Karpas-422 (cell line): ENCODE results near the gene GRB10. TPM values are rescaled to one million over a fixed set of nuclear protein-coding genes. Genes with fewer than 3 reads are reported as not detected.

Experiments
- DNase-seq: peaks from one replicate; pipeline ENCODE4 v3.0.0-alpha.2; 2015
- H2AFZ ChIP-seq: fragments of 200-600 bp; sonication (generic); 2 replicates; pipeline ENCODE4 v1.6.1; 2014; ENCODE audit warnings: antibody characterized with exemption, low read length, mixed read lengths
- H3K27ac ChIP-seq: fragments of 200-600 bp; sonication (generic); 2 replicates; pipeline ENCODE4 v1.5.1; 2014; ENCODE audit warnings: mild to moderate bottlenecking, low read length, moderate library complexity
- H3K27me3 ChIP-seq: fragments of 200-600 bp; sonication (generic); 2 replicates; pipeline ENCODE4 v1.6.1; 2014; ENCODE audit warnings: low read length, mixed read lengths
- H3K36me3 ChIP-seq: fragments of 200-600 bp; sonication (generic); 2 replicates; pipeline ENCODE4 v1.6.1; 2014; ENCODE audit warnings: low read length, mixed read lengths; ENCODE audit not compliant: insufficient read depth
- H3K4me1 ChIP-seq: fragments of 200-600 bp; sonication (generic); 2 replicates; pipeline ENCODE4 v1.6.1; 2014; ENCODE audit warnings: mild to moderate bottlenecking, low read length, mixed read lengths
- H3K4me2 ChIP-seq: fragments of 200-600 bp; sonication (generic); 2 replicates; pipeline ENCODE4 v1.6.1; 2014; ENCODE audit warnings: low read length, low read depth, mild to moderate bottlenecking; ENCODE audit not compliant: poor library complexity, severe bottlenecking
- H3K4me3 ChIP-seq: fragments of 200-600 bp; sonication (generic); 2 replicates; pipeline ENCODE4 v1.5.1; 2014; ENCODE audit warnings: mild to moderate bottlenecking, antibody characterized with exemption, low read length, mixed read lengths
- H3K79me2 ChIP-seq: fragments of 200-600 bp; sonication (generic); 2 replicates; pipeline ENCODE4 v1.6.1; 2014; ENCODE audit warnings: mild to moderate bottlenecking, low read length, mixed read lengths
- H3K9ac ChIP-seq: fragments of 200-600 bp; sonication (generic); 2 replicates; pipeline ENCODE4 v1.6.0; 2014; ENCODE audit warnings: low read length
- H3K9me2 ChIP-seq: fragments of 200-600 bp; sonication (generic), shearing (Covaris generic); replicated peaks from 2 replicates; pipeline ENCODE4 v1.6.0; 2014; ENCODE audit warnings: mild to moderate bottlenecking, low read length, moderate library complexity; ENCODE audit not compliant: insufficient read depth
- H3K9me3 ChIP-seq: fragments of 300-700, 200-600 bp; sonication (generic); 2 replicates; pipeline ENCODE4 v1.6.1; 2014; ENCODE audit warnings: low read length, mixed read lengths
- H4K20me1 ChIP-seq: fragments of 200-600 bp; sonication (generic); 2 replicates; pipeline ENCODE4 v1.6.1; 2014; ENCODE audit warnings: mild to moderate bottlenecking, antibody characterized with exemption, low read length, low read depth; ENCODE audit not compliant: insufficient read depth
- total RNA-seq: library from RNA; depleted of rRNA; stranded (reverse); fragments of >200 nt; shearing (Covaris generic); gene quantifications from 2 replicates; pipeline ENCODE4 v1.2.3, GENCODE V29; 2014; ENCODE audit warnings: low replicate concordance

The GRB10 gene
- total RNA-seq, 1 experiment from 2014 or later, result not detected

DNA sequence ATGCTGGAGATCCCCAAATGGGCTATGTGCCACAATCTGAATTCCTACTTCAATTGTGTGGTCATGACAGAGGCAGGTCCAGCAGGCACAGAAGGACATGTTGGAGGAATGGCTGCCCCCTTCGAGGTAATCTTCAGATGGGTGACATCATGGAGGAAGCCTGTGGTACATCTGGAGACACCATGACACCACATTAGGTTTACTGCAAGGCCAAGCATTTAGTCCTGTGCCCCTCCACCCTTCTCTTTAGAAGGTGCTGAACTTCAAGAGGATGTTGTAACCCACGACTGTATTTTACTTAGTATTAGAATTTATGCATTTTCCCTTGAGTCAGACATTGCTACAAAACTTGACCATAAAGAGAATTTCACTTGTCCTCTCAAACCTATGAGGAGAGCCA, 142.4 kb downstream of the GRB10 start:
- no peak overlapping the region for H3K27ac ChIP-seq
- H3K4me3 ChIP-seq, result no peak overlapping the region
- no peak for DNase-seq

DNA sequence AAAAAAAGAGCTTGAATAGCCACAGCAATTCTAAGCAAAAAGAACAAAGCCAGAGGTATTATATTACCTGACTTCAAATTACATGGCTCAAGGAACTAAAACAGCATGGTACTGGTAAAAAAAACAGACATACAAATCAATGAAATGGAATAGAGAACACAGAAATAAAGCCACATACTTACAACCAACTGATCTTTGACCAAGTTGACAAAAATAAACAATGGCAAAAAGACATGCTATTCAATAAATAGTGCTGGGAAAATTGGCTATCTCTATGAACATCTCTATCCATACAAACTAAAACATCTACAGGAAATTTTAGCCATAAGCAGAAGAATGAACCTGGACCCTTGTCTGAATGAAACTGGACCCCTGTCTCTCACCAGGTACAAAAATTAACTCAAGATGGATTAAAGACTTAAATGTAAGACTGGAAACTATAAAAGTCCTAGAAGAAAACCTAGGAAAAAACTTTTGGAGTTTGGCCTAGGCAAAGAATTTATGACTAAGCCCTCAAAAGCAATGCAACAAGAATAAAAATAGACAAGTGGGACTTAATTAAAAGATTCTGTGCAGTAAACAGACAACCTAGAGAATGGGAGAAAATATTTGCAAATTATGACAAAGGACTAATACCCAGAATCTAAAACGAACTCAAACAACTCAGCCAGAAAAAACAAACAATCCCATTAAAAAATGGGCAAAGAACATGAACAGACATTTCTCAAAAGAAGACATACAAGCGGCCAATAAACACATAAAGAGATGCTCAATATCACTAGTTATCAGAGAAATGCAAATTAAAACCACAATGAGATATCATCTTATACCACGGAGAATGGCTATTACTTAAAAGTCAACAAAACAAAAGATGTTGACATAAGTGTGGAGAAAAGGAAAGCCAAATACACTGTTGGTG, 144.7 kb downstream of the GRB10 start:
- no peak for DNase-seq
- H3K79me2 ChIP-seq, result no peaks in the 10 kb centered on the region
- H3K9me3 ChIP-seq, result no peaks in the 10 kb centered on the region
- no peaks in the 10 kb centered on the region for H3K36me3 ChIP-seq
- H3K4me3 ChIP-seq, result no peak overlapping the region
- no peaks in the 10 kb centered on the region for H3K4me1 ChIP-seq
- H2AFZ ChIP-seq, result no peak overlapping the region
- no peak overlapping the region for H3K9ac ChIP-seq
- H3K4me2 ChIP-seq, result no peak overlapping the region
- H3K27me3 ChIP-seq, result no peaks in the 10 kb centered on the region
- H3K27ac ChIP-seq, result no peak overlapping the region
- no peaks in the 10 kb centered on the region for H3K9me2 ChIP-seq
- no peaks in the 10 kb centered on the region for H4K20me1 ChIP-seq

More for the DNA sequence above, 142.4 kb downstream of the GRB10 start:
- H3K9me3 ChIP-seq, result no peaks in the 10 kb centered on the region
- no peaks in the 10 kb centered on the region for H3K4me1 ChIP-seq
- H3K27me3 ChIP-seq, result no peaks in the 10 kb centered on the region
- H2AFZ ChIP-seq, result no peak overlapping the region
- H3K9ac ChIP-seq, result no peak overlapping the region
- no peak overlapping the region for H3K4me2 ChIP-seq
- H3K9me2 ChIP-seq, result no peaks in the 10 kb centered on the region
- H3K36me3 ChIP-seq, result no peaks in the 10 kb centered on the region
- H3K79me2 ChIP-seq, result no peaks in the 10 kb centered on the region
- no peaks in the 10 kb centered on the region for H4K20me1 ChIP-seq

DNA sequence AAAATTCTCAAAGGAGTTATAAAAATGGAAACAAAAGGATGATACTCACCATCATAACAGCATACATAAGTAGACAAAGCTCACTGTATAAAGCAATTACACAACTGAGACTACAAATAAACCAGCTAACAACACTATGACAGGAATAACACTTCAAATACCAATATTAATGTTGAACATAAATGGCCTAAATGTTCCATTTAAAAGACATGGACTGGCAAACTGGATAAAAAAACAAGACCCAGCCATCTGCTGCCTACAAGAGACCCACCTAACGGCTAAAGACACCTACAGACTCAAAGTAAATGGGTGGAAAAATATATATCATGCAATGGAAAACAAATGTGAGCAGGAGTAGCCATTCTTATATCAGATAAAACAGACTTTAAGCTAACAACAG, 148.3 kb downstream of the GRB10 start:
- H3K79me2 ChIP-seq, result no peaks in the 10 kb centered on the region
- no peaks in the 10 kb centered on the region for H3K27me3 ChIP-seq
- no peak overlapping the region for H3K4me2 ChIP-seq
- no peaks in the 10 kb centered on the region for H4K20me1 ChIP-seq
- H2AFZ ChIP-seq, result no peak overlapping the region
- no peaks in the 10 kb centered on the region for H3K9me3 ChIP-seq
- H3K9me2 ChIP-seq, result no peaks in the 10 kb centered on the region
- no peak overlapping the region for H3K9ac ChIP-seq
- no peaks in the 10 kb centered on the region for H3K36me3 ChIP-seq
- H3K4me1 ChIP-seq, result no peaks in the 10 kb centered on the region
- no peak overlapping the region for H3K4me3 ChIP-seq
- DNase-seq, result no peak
- no peak overlapping the region for H3K27ac ChIP-seq

DNA sequence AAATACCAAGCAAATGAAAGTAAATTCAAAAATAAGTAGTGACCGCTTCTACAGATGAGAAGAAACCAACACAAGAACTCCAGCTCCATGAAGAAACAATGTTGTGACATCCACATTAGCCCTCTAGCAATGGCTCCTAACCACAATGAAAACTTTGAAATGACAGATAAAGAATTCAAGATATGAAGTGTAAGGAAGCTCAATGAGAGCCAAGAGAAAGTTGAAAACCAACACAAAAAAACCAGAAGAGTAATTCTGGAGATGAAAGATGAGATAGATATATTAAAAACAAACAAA, 149.3 kb downstream of the GRB10 start:
- Histone ChIP-seq H3K9me2 (no peaks in the 10 kb centered on the region), H3K9ac (no peak overlapping the region), H3K27ac (no peak overlapping the region), H3K36me3 (no peaks in the 10 kb centered on the region), H3K4me1 (no peaks in the 10 kb centered on the region), H3K27me3 (no peaks in the 10 kb centered on the region), H3K4me2 (no peak overlapping the region), H3K9me3 (no peaks in the 10 kb centered on the region), H2AFZ (no peak overlapping the region), H4K20me1 (no peaks in the 10 kb centered on the region), H3K79me2 (no peaks in the 10 kb centered on the region), H3K4me3 (no peak overlapping the region)
- no peak for DNase-seq

DNA sequence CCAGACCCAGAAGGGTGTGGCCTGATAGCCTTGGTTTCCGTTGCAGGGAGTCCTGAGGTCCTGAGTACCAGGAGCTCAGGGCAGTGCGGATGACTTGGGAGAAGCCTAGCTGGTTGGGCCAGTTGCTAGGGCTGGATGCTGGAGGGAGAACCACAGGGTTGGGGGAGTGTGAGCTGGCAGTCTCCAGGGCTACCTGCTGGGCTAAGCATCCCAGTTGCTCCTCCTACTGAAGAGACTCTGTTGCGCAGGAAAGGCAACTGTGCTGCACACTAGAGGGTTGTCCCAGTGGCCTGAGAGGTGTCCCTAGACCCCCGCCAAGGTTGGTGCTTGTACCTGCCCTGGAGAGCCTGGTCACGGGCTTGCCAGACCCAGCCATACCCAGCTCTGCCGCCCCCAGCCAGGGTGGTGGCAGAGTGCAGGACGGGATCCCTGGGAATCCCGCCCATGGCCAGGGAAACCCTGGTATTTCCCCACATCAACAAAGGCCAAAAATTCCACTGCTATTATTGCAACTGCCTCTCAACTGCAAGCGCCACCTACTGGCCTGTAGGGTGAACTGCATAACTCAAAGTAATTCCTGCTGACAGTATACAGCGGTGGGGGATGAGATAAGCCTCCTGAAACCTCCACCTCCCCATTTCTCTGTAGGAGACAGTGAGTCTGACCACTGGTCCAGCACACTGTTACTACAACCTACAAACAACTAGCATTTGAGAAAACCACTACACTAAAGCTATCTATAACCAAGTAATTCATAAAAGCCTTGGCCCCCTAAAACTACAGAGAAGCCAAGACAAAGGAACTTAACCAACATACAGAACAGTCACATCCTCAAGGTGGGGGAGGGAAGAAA, 149.9 kb downstream of the GRB10 start:
- peak; percentile 83 for DNase-seq
- Histone ChIP-seq H3K27me3 (no peaks in the 10 kb centered on the region), H3K9ac (no peak overlapping the region), H3K27ac (no peak overlapping the region), H3K4me3 (no peak overlapping the region), H3K79me2 (no peaks in the 10 kb centered on the region), H3K9me2 (no peaks in the 10 kb centered on the region), H4K20me1 (no peaks in the 10 kb centered on the region), H3K4me1 (no peaks in the 10 kb centered on the region), H3K9me3 (no peaks in the 10 kb centered on the region), H3K36me3 (no peaks in the 10 kb centered on the region), H2AFZ (no peak overlapping the region), H3K4me2 (no peak overlapping the region)

DNA sequence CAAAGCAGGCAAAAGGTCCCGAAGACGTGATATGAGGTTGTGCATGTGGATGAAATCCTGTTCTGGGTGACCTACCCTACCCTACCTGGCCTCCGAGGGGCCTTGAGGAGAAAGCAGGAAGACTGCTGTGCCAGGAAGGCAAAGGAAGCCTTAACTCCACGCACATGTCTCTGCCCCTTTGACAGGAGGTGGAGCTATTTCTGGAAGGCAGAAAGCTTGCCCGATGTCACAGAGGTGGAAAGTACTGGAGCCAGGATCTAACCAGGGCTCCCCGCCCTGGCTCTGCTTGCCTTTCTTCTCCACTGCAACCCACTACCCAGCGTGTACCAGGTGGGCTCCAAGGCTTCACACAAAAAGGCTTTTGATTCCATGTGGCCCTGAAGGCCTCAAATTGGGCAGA, 151.1 kb downstream of the GRB10 start:
- H3K27ac ChIP-seq, result no peak overlapping the region
- H3K9ac ChIP-seq, result no peak overlapping the region
- no peaks in the 10 kb centered on the region for H3K9me3 ChIP-seq
- H3K9me2 ChIP-seq, result no peaks in the 10 kb centered on the region
- H3K4me2 ChIP-seq, result no peak overlapping the region
- no peak for DNase-seq
- no peaks in the 10 kb centered on the region for H3K36me3 ChIP-seq
- no peaks in the 10 kb centered on the region for H3K4me1 ChIP-seq
- H3K79me2 ChIP-seq, result no peaks in the 10 kb centered on the region
- no peaks in the 10 kb centered on the region for H4K20me1 ChIP-seq
- no peaks in the 10 kb centered on the region for H3K27me3 ChIP-seq
- no peak overlapping the region for H2AFZ ChIP-seq
- no peak overlapping the region for H3K4me3 ChIP-seq

DNA sequence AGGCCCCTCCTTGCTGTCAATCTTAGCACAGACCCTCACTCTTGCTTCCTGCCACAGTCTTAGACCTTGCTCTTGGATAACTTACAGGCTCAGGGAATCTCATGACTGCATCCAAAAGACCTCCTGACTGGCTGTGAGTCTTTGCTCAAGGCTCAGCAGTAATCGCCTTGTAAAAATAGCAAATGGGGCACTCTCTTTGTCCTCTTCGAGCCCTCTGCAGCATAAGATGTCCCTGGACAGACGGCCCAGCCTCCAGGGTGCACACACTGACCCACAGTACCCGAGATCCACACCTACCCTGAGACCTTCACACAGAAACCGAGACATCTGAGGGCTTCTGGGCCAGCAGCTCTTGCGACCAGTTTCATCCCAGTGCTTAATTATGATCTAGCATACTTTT, 151.6 kb downstream of the GRB10 start:
- no peak overlapping the region for H3K4me3 ChIP-seq
- H3K4me2 ChIP-seq, result no peak overlapping the region
- H3K4me1 ChIP-seq, result no peaks in the 10 kb centered on the region
- H3K27ac ChIP-seq, result no peak overlapping the region
- no peak for DNase-seq
- no peak overlapping the region for H3K9ac ChIP-seq
- no peaks in the 10 kb centered on the region for H3K27me3 ChIP-seq
- H3K9me3 ChIP-seq, result no peaks in the 10 kb centered on the region
- H3K79me2 ChIP-seq, result no peaks in the 10 kb centered on the region
- no peaks in the 10 kb centered on the region for H4K20me1 ChIP-seq
- no peak overlapping the region for H2AFZ ChIP-seq
- H3K9me2 ChIP-seq, result no peaks in the 10 kb centered on the region
- no peaks in the 10 kb centered on the region for H3K36me3 ChIP-seq

DNA sequence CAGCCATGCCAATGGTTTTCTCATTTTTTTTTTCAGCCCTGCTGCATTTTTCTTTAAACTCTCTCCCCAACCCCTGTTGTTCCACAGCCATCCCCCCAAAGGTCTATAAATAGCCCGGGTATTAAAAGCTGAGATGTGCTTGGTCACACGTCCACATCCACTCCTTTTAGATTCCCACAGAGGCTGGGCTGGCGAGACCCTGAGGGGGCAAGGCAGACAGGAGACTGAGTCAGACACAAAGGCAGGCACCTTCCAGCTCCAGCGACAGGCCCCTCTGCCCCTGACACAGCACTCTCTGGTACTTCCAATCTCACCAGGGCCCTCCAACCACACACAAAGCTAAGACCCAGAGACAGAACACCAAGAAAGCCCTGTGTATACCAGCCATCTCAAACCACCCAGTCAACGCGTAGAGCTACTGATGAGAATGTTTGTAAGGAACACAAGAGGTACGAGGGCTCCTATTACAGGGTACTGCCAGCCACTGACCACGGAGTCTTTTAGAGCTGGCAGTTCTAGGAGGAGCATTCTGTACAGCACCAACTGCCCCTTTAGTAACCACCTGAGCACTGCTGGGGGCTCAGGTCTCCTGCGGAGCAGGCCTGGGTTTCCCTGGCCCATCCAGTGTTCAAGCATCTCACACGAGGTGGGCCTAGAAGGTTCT, 153.3 kb downstream of the GRB10 start:
- H3K36me3 ChIP-seq, result no peaks in the 10 kb centered on the region
- DNase-seq, result no peak
- no peaks in the 10 kb centered on the region for H4K20me1 ChIP-seq
- no peaks in the 10 kb centered on the region for H3K9me3 ChIP-seq
- H3K27ac ChIP-seq, result no peak overlapping the region
- no peak overlapping the region for H2AFZ ChIP-seq
- H3K4me1 ChIP-seq, result no peaks in the 10 kb centered on the region
- H3K4me3 ChIP-seq, result no peak overlapping the region
- H3K9me2 ChIP-seq, result no peaks in the 10 kb centered on the region
- H3K9ac ChIP-seq, result no peak overlapping the region
- H3K4me2 ChIP-seq, result no peak overlapping the region
- H3K27me3 ChIP-seq, result no peaks in the 10 kb centered on the region
- no peaks in the 10 kb centered on the region for H3K79me2 ChIP-seq
